ENCODE measurements around the gene KLC1.

Gene KLC1

GRCh38 chr14:103659631-103660030, 30.6 kb downstream of the KLC1 start:
- no peak for DNase-seq

GRCh38 chr14:103662029-103662428, 33.0 kb downstream of the KLC1 start:
- DNase-seq: no peak

- DNase-seq: no peak
Measured at GRCh38 chr14:103662591-103662990, 33.6 kb downstream of the KLC1 start.

GRCh38 chr14:103663506-103663905, 34.5 kb downstream of the KLC1 start:
- DNase-seq: no peak

GRCh38 chr14:103667671-103668070, 38.7 kb downstream of the KLC1 start:
- DNase-seq: peak; percentile 21

- DNase-seq: no peak
Measured at GRCh38 chr14:103668117-103668516, 39.1 kb downstream of the KLC1 start.

GRCh38 chr14:103669370-103669769, 40.4 kb downstream of the KLC1 start:
- no peak for DNase-seq

- no peak for DNase-seq
Measured at GRCh38 chr14:103671911-103672310, 42.9 kb downstream of the KLC1 start.

GRCh38 chr14:103675957-103676356, 46.9 kb downstream of the KLC1 start:
- no peak for DNase-seq

- DNase-seq: no peak
Measured at GRCh38 chr14:103676881-103677675, 48.1 kb downstream of the KLC1 start.

GRCh38 chr14:103679351-103679750, 50.3 kb downstream of the KLC1 start:
- peak; percentile 46 for DNase-seq

- no peak for DNase-seq
Measured at GRCh38 chr14:103680491-103681231, 51.6 kb downstream of the KLC1 start.

- no peak for DNase-seq
Measured at GRCh38 chr14:103683139-103683538, 54.1 kb downstream of the KLC1 start.

GRCh38 chr14:103684471-103684870, 55.5 kb downstream of the KLC1 start:
- DNase-seq: no peak

- no peak for DNase-seq
Measured at GRCh38 chr14:103684871-103685270, 55.9 kb downstream of the KLC1 start.

- no peak for DNase-seq
Measured at GRCh38 chr14:103685276-103686211, 56.5 kb downstream of the KLC1 start.

GRCh38 chr14:103686831-103687485, 57.9 kb downstream of the KLC1 start:
- DNase-seq: no peak

- no peak for DNase-seq
Measured at GRCh38 chr14:103687712-103688111, 58.7 kb downstream of the KLC1 start.

GRCh38 chr14:103688441-103688840, 59.4 kb downstream of the KLC1 start:
- no peak for DNase-seq

- no peak for DNase-seq
Measured at GRCh38 chr14:103688906-103689902, 60.2 kb downstream of the KLC1 start.

- DNase-seq: no peak
Measured at GRCh38 chr14:103690332-103690731, 61.3 kb downstream of the KLC1 start.

Data from activated CD4-positive, alpha-beta T cell treated with anti-CD3 and anti-CD28 coated beads, Interleukin-2, Interleukin-6, amounts not matched to agents 100 ng/mL and 50 ng/mL, durations not matched to agents 16 hours and 8 hours (primary cell).